Left ventricle myocardium superior (tissue), 1 donor: Measurements from ENCODE around the gene ATP8A2. TPM values are rescaled to one million over a fixed set of nuclear protein-coding genes. Genes with fewer than 3 reads are reported as not detected.

Experiments
- ATAC-seq: fragments of 200-7000 bp; cut with Tn5 transposase; one replicate; pipeline ENCODE4 v1.9.1; 2020; ENCODE audit warnings: mild to moderate bottlenecking, moderate library complexity
- DNase-seq: peaks from one replicate; pipeline ENCODE4 v3.0.0-alpha.2; 2020
- intact Hi-C: fragments of 100-400 bp; cut with micrococcal nuclease; formaldehyde crosslinking; loops from one replicate; pipeline ENCODE4 v1.11.0; 2022
- total RNA-seq: library from RNA; stranded (reverse); fragmentation: NEBNext Ultra II Directional; extraction: Animal tissue kit (Norgen Biotek cat#: 25700); gene quantifications from one replicate; pipeline ENCODE4 v1.2.1, GENCODE V29; 2021
- donor health status: DM: no; HTN: yes; CAD: no; lungs with severe emphysema.

The ATP8A2 gene
- total RNA-seq, 1 donor from 2014 or later = 0.15 TPM

DNA sequence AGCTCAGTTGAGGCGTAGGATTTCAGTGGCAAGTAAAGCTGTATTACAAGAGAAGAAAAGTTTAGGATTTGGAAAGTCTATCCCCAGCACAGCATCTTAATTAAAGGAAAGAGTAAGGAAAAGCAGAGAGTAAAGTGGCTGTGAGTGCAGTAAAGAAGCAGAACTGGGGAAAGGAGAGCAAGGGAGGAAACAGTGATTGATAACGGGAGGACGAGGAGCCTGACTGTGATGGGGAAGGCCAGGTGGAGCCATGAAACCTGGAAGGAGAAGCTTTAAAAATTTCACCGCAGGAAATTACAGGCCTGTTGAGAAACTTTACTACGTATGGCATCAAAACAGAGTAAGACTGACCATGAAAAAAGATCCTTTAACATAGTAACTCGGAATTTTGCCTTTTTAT lies 504.5 kb downstream of the ATP8A2 start:
- DNase-seq = no peak
- ATAC-seq = no peak
- intact Hi-C loops = no loop called here

DNA sequence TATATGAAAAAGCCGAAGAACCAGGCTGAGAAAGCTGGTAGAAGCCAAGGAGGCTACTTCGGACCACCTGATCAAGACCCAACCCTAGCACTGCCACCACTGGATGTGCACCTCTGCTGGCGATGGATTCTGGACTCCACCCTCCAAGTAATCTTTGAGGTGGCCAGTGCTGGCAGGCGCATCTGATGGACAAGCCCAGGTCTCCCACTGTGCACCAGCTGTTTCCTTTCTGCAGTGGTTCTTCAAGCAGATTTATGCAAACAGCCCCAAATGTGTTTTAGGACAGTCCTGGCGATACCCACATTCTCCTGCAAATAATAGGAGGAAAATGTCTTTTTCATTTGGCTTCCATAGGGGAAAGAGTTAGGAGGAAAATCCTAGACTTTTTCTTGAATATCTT lies 507.7 kb downstream of the ATP8A2 start:
- intact Hi-C loops = no loop called here
- DNase-seq (no peak), ATAC-seq (no peak)

DNA sequence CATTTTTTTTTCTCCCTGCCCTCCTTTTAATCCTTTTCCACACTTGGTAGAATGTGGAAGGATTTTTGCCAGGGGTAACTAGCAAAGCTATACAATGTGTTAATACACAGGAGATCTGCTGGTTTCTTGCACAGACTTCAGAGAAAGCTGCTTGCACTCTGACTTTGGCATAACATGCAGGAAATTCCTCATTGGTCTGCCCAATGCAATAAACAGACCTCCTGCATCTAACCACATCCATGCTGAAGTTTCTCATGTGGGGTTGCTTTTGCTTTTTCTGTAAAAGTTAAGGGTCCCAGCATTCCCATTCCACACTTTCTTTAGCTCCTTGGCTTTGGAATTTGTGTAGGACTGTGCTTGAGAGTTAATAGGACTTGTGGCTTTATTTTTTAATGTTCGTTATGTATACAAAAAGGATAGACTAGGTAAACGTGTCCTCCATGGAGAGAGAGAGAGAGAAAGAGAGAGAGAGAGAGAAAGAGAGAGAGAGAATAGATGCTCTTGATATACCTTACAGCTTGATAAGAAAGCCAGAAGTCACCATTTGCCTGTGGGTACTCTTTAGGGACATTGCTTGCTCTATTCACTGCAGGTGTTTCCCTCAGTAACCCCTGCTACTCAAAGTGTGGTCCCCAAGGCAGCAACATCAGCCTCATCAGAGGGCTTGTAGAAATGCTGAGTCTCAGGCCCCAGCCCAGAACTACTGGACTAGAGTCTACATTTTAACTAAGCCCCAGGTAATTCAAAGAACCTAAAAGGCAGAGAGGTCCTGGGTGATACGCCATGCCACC lies 509.6 kb downstream of the ATP8A2 start:
- intact Hi-C loops = no loop called here
- DNase-seq = no peak
- ATAC-seq = no peak

DNA sequence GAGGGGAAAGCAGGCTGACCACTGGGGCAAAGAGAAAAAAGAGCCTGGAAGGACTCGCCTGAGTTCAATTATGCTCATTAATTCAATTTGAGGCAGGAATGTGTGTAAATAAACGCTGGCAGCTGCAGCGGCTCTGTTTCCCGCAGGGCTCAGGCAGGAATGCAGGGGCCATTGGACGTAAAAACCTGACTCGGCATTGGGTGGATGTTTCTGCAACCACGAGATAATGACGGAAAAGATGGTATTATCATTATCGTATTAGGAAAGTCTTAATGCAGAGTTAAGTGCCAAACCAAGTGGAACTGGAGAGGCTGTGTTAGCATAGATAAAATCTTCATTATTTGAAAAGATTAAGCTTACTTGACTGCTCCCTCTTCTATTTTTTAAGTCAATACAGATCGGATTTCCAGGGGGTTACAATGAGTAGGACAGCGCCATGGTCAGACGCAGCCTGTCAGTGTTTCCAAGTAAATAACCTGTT lies 510.2 kb downstream of the ATP8A2 start:
- ATAC-seq = no peak
- DNase-seq = no peak
- intact Hi-C loops = no loop called here

DNA sequence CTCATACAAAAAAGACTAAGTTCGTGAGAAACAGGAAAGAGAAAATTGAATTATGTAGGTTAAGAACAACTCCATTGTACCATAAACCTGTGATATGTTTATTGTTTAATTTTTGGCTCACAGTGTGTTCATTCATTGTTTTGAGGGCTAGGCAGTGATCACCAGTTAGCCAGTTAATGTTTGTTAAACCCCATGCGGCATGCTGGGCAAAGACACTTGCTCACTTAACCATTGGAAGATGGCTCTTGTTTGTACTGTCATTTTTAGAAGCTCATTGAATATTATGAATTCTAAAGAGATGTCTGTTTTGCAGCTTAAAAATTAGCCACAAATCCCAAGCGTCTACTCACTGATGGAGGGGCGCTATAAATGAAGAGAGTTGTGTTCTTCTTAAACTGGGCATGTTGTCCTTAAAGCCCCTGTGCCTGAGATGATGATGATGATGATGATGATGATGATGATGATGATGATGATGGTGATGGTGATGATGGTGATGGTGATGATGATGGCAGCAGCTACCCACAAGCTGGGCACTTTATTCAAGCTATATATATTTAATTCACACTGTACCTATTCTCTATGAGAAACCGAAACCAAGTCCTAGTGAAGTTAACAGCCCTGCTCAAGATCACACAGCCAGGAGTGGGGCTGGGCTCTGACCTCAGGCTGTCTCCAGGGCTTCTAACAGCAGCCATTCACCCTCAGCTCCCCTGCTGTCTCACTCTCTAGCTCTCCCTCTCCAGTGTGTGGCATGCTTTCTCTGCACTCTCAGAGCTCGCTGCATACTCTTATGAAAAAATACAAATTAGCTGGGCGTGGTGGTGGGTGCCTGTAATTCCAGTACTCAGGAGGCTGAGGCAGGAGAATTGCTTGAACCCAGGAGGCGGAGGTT lies 510.9 kb downstream of the ATP8A2 start:
- intact Hi-C loops = no loop called here
- no peak for ATAC-seq
- DNase-seq = no peak

DNA sequence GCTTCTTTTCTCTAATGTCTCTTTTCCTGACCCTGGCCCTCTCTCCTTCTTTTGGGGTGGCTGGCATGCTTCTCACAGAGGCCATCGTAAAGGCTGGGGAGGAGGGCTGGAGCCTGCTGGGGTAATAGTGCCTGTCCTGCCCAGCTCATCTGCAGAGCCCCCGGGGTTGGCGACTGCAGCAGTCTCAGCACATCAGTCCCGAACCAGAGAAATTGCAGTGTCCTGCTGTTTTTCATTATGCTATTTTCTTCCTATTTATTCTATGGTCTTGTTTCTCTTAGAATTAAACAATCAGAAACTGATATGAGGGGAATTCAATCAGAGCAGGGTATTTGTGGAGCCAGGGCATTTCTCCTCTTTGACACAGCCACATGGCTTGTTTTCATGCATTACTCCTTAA lies 513.6 kb downstream of the ATP8A2 start:
- DNase-seq = no peak
- no peak for ATAC-seq
- intact Hi-C loops = no loop called here

DNA sequence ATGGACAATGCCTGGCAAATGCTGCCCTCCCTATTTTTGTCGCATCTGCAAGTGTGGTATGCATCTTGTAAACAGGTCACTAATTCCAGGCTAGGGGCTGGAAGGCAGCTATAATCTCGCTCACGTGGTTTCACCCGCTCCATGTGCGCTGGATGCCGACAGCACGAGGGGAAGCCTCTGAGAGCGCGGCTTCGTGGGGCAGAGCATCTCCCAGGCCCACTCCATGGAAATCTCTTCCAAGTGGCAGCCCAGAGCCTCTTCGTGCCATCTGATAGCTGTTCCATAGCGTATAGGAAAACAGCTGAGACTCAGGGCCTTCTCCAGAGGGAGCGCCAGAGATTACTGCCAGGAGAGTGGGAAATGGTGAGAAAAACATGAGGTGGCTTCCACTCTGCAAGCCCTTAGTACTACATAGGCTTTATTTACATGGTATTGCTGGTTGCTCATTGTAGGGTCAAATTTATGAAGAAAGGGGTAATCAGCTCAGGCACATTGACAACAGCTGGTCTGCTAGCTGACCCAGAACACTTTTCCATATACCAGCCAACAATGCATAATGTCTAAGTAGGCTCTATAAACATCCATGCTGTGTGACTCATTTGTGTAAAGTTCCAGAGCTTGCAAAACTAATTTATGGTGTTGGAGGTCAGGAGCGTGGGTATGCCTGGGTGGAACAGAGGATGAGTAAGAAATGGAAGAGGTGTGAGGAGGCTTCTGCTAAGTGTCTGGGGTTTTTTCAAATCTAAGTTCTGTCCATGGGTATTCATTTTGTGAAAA lies 514.9 kb downstream of the ATP8A2 start:
- no peak for DNase-seq
- intact Hi-C loops = no loop called here
- ATAC-seq = no peak

DNA sequence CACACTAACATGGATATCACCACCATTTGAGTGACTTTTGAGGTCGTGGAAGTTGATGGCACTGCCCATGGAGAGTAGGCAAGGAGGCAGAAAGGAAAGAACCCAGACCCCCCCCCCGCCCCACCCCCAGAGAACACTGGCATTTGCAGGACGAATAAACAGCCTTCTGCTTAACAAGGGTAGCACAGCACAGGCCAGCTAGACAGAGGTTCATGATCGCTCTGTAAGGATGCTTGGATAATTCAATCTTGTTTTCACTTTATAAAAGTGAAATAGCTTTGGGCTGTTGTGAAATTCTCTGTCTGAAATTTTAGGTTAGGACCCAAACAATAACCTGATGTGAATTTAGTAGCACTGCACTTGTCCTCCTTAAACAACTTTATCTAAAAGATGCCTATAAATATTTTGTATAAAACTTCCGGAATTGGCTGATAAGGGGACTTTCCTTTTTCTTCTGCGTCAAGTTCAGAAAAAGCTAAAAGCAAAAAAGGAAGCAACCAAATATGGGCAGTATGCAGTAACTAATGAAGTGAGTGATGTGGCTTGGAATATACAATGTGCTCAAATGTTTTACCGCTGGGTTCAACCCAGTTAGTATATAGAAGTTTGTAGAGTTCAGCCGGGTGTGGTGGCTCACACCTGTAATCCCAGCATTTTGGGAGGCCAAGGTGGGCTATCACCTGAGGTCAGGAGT lies 516.3 kb downstream of the ATP8A2 start:
- DNase-seq (no peak), ATAC-seq (no peak)
- intact Hi-C loops = no loop called here

DNA sequence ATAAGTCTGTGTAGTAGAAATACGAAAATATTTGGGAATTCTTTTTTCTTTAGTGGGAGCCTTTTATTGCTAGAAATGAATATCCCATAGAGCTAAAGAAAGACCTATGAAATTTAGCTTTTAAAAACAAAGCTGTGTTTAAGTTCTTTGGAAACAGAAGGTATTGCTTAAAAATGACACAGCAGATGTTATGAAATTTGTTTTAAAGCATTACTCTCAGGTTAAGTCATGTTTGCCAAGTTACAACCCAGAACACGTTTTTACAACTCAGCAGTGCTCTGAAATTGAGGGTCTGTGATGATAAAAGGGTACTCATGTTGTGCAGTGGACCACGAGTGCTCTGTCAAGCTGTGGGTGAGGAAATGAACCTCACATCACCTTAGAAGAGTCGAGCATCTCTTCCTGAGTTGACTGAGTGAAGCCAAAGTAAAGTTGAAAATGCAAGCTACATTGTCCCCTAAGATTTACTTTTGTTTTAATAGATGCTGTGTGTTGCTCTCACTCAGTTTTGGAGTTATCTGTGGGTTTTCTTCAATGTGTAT lies 519.0 kb downstream of the ATP8A2 start:
- intact Hi-C loops = no loop called here
- no peak for ATAC-seq
- no peak for DNase-seq

DNA sequence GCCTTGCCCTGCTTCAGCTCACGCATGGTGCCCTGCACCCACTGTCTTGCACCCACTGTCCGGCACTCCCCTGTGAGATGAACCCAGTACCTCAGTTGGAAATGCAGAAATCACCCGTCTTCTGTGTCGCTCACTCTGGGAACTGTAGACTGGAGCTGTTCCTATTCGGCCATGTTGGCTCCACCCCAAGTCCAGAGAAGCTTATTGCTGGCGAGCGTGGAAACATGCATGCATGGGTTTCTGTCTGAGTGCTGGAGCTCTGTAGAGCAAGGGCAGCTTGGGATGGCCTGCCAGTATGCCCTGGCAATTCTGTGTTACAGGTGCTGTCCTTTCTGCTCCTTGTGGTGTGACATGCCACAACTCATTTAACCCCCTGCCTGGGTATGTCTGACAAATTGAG lies 527.2 kb downstream of the ATP8A2 start:
- intact Hi-C loops = no loop called here
- DNase-seq (no peak), ATAC-seq (no peak)

DNA sequence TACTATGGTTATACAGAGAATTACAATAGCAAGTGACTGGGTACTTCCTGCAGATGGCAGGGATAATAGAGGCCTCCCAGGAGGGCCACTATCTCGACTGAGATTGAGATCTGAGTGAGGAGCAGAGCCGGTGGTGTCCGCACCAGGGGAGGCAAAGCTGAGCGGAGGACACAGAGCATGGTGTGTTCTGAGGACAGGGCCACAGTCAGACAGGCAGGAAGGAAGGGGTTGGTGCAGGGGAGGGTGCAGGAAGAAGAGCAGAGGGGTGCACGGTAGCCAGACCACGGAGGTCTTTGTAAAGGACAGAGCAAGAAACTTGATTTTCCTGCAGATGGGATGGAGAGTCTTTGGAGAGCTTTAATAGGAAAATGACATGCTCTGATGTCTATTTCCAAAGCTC lies 527.7 kb downstream of the ATP8A2 start:
- DNase-seq (no peak), ATAC-seq (no peak)
- intact Hi-C loops = no loop called here

DNA sequence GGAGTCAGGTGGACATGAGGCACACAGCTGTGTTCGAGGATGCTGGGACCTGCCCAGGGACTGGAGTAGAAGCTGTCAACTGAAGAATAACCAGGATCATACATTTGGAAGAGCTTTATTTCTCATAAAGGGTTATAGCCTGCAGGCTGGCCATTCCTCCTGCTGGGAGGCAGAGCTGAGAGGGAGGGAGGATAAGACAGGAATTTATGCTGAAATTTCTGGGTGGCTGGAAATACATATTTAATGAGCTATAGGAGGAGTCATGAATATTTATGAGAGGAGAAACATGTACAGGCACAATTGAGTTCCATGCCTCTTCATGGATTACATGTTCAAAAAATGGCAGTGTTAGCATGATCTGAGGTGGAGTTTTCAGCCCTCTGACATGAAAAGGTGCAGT lies 528.2 kb downstream of the ATP8A2 start:
- DNase-seq (no peak), ATAC-seq (no peak)
- intact Hi-C loops = no loop called here

DNA sequence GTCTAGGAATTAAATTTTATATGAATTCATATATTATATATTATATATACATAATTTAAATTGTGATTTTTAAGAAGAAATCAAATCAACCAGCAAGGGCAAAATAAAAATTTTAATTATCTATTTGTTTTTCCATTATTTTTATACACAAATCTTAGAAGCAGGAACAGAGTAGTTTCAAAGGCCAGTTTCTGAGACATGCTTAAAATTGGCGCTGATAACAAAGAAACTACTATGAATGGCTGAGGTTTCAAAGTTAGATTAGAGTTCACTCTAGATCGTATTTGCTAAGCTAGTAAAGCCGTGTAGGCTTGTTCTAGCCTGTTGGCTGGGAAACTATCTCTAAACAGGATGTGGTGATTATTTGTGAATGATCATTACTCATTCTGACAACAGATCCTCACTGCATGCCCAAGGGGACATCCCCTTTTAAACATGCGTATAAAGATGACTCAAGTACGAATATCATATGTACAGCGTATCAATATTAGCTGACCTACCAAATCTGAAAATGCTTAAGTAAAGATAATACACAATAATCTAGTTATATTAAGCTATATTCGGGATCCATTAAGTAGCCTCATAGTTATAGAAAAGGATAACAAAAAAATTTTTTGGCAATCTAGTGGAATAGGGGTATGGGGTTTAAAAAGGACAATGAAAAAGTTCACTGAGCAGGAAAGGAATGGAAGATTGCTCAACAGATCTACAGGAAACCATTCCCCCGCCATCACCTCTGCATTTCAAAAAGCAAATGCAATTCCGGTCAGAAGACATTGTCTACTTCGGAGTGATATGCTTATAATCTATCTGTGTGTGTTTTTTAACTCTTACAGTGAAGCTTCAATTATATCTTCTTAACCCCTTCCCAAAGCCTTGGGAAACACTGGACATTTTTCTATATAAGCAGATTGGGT lies 529.9 kb downstream of the ATP8A2 start:
- ATAC-seq (no peak), DNase-seq (no peak)
- intact Hi-C loops = no loop called here

DNA sequence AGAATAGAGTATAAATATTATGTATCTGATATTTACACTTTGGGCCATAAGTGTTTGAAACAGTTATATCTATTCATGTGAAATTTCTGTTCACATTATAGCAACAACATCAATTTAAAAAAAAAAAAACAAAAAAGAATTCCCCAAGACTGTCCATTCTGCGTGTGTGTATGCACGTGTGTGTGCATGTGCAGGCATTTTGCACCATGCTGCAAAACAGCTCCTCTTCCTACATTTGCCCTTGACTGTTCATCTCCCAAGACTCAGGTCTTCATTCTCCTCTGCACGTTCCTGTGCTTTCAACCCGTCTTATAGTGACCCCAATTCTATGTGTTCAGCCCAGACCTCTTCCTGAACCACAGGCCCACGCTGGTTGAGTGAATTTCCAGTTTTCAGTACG lies 530.7 kb downstream of the ATP8A2 start:
- intact Hi-C loops = no loop called here
- DNase-seq = no peak
- ATAC-seq = no peak

DNA sequence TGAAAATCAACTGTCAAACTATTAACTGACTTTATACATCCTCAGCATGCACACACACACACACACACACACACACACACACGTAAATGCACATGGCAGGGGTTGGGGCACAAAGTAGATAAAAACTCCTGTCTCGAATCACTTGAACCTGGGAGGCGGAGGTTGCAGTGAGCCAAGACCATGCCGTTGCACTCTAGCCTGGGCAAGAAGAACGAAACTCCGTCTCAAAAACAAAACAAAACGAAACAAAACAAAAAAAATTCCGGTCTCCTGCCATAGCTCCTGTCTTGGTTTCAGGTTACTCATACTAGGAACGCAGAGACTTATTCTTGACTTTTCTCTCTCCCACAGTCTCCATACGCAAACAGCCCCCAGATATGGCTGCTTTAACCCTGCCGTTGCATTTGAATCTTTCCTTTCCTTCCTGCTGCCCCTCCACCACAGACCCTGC lies 531.1 kb downstream of the ATP8A2 start:
- DNase-seq = no peak
- intact Hi-C loops = no loop called here
- no peak for ATAC-seq

DNA sequence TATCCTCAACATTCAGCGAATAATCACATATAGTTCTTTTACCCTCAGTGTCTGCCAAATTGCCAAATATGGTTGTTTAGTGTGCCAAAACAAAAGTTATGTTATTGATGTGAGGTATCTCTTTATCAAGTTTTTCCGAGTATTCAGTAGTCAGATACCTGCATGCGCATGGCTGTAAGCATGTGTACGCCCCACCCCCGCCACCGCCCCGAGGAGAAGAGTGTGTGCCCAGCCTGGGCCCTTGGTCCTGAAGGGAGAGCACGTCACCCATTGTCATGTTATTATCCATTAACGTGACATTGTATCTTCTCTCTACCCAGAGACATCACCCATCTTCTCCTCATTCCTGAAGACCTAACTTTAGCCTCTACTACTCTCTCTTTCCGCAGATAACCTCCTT lies 533.1 kb downstream of the ATP8A2 start:
- DNase-seq (no peak), ATAC-seq (no peak)
- intact Hi-C loops = no loop called here

DNA sequence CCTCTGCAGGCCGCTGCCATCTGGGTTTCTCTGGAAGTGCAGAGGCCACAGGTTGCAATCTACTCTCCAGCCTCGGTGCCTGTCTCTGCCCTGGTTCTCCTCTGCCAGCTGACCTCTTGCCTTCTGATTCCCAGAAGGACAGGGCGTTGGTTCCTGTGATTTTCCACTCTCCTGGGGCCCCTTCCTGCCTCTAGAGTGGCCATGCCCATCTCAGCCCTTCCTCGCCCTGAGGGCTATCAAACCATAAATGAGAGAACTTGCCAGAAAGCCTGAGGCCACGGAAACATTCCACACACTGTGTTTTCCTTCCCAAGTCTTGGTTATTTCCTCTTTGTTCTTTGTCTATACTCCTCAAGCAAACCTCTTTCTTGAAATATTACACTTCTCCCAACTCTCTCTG lies 533.8 kb downstream of the ATP8A2 start:
- intact Hi-C loops = no loop called here
- DNase-seq (no peak), ATAC-seq (no peak)

DNA sequence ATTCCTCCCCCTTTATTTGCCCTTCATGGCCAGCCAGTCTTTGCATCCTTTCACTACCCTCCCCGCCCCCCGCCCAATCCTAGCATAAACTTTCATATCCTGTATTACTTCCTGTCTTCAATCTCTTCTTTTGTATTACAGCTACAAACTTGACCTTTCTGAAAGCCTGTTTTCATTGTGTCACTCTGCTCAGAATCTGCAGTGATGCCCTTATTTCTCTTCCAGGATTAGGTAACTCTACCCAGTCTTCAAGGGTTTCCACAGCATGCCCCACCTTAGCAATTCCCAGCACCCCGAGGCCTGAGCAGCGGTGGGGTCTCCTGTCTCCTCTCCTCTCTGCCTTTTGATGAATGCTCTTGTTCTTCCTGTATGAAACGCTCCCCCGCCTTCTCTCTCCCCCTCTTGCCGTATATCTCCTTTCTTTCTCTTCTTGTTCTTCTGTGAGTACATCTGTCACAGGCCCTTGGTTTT lies 534.5 kb downstream of the ATP8A2 start:
- ATAC-seq = no peak
- DNase-seq = no peak
- intact Hi-C loops = no loop called here
